Stimulated activated naive CD8-positive, alpha-beta T cell treated with anti-CD3 and anti-CD28 coated beads, Interleukin-15, Interleukin-2, amounts not matched to agents 100 ng/mL and 50 ng/mL, for 24 hours (primary cell): Measurements from ENCODE around the gene PPP4C.

Experiments
- H3K27ac Mint-ChIP-seq: one replicate; pipeline ENCODE4 v1.8.0; 2021; ENCODE audit warnings: mild to moderate bottlenecking, mixed read lengths
- H3K27me3 Mint-ChIP-seq: one replicate; pipeline ENCODE4 v1.8.0; 2021; ENCODE audit warnings: mixed read lengths
- H3K36me3 Mint-ChIP-seq: one replicate; pipeline ENCODE4 v1.8.0; 2021; ENCODE audit warnings: low read depth, mixed read lengths
- H3K4me1 Mint-ChIP-seq: one replicate; pipeline ENCODE4 v1.8.0; 2021; ENCODE audit warnings: low read depth, mixed read lengths
- H3K4me3 Mint-ChIP-seq: one replicate; pipeline ENCODE4 v1.8.0; 2021; ENCODE audit warnings: mild to moderate bottlenecking, mixed read lengths
- H3K9me3 Mint-ChIP-seq: one replicate; pipeline ENCODE4 v1.8.0; 2021; ENCODE audit warnings: mixed read lengths

Gene PPP4C

GRCh38 chr16:30084096-30084815 is 8.5 kb downstream of the PPP4C start:
- no peak overlapping the region for H3K27ac Mint-ChIP-seq
- peaks cover under 1% of the 10 kb centered on the region for H3K4me1 Mint-ChIP-seq
- H3K9me3 Mint-ChIP-seq, result no peaks in the 10 kb centered on the region
- no peak overlapping the region for H3K4me3 Mint-ChIP-seq
- H3K36me3 Mint-ChIP-seq, result peaks cover 40% of the 10 kb centered on the region
- H3K27me3 Mint-ChIP-seq, result no peaks in the 10 kb centered on the region

DNA sequence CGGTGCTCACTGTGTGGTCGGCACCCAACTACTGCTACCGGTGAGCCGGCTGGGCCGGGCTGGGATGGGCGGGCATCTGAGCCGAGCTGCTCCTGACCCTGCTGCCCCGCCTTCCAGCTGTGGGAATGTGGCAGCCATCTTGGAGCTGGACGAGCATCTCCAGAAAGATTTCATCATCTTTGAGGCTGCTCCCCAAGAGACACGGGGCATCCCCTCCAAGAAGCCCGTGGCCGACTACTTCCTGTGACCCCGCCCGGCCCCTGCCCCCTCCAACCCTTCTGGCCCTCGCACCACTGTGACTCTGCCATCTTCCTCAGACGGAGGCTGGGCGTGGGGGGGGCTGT is 9.0 kb downstream of the PPP4C start:
- H3K4me1 Mint-ChIP-seq, result peaks cover 6% of the 10 kb centered on the region
- peaks cover 34% of the 10 kb centered on the region for H3K36me3 Mint-ChIP-seq
- no peaks in the 10 kb centered on the region for H3K9me3 Mint-ChIP-seq
- no peaks in the 10 kb centered on the region for H3K27me3 Mint-ChIP-seq
- no peak overlapping the region for H3K4me3 Mint-ChIP-seq
- no peak overlapping the region for H3K27ac Mint-ChIP-seq

DNA sequence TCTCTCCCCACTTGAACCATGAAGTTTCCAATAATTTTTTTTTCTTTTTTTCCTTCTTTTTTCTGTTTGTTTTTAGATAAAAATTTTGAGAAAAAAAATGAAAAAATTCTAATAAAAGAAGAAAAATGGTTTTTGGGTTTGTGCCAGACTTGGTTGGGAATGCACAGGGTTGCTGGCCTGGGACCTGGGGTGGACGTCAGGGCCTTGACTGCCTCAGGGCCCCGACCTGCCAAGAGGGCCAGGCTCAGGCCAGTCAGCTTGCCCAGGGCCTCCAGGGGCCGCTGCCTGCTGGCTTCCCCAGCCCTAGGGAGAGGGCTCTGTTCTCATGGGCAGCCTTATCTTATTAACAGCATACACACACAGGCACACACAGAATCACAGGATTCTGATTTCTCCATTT is 9.5 kb downstream of the PPP4C start:
- peaks cover 30% of the 10 kb centered on the region for H3K36me3 Mint-ChIP-seq
- H3K27ac Mint-ChIP-seq, result no peak overlapping the region
- H3K27me3 Mint-ChIP-seq, result no peaks in the 10 kb centered on the region
- H3K9me3 Mint-ChIP-seq, result no peaks in the 10 kb centered on the region
- peaks cover 11% of the 10 kb centered on the region for H3K4me1 Mint-ChIP-seq
- no peak overlapping the region for H3K4me3 Mint-ChIP-seq

DNA sequence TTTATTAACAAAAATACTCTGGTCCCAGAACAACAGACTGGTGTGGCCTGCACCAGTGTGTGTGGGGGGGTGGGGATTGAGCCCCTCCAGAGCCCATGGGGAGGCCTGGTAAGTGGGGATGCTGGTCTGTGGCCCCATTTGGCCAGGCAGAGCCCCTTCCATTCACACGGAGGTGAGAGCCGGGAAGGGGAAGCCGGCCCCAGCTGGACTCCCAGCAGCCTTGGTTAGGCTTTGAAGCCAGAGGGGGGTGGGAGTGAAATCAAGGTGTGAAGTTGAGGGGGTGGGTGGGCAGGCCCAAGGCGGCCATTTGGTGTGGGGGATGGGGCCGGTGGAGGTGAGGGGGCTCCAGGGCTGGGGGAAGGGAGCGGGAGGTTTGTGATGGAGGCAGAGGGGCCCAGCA is 10.0 kb downstream of the PPP4C start:
- H3K27ac Mint-ChIP-seq, result no peak overlapping the region
- no peaks in the 10 kb centered on the region for H3K9me3 Mint-ChIP-seq
- no peaks in the 10 kb centered on the region for H3K27me3 Mint-ChIP-seq
- H3K4me3 Mint-ChIP-seq, result no peak overlapping the region
- peaks cover 14% of the 10 kb centered on the region for H3K4me1 Mint-ChIP-seq
- peaks cover 28% of the 10 kb centered on the region for H3K36me3 Mint-ChIP-seq

- H3K36me3 Mint-ChIP-seq, result peaks cover 28% of the 10 kb centered on the region
- H3K9me3 Mint-ChIP-seq, result no peaks in the 10 kb centered on the region
- no peaks in the 10 kb centered on the region for H3K27me3 Mint-ChIP-seq
- H3K4me1 Mint-ChIP-seq, result peaks cover 15% of the 10 kb centered on the region
- no peak overlapping the region for H3K27ac Mint-ChIP-seq
- H3K4me3 Mint-ChIP-seq, result no peak overlapping the region
Observed at GRCh38 chr16:30086291-30087140, 10.7 kb downstream of the PPP4C start.

GRCh38 chr16:30087181-30087898 is 11.5 kb downstream of the PPP4C start:
- Mint-ChIP-seq H3K36me3 (peaks cover 22% of the 10 kb centered on the region), H3K4me1 (peaks cover 20% of the 10 kb centered on the region), H3K27me3 (no peaks in the 10 kb centered on the region), H3K27ac (no peak overlapping the region), H3K9me3 (no peaks in the 10 kb centered on the region), H3K4me3 (no peak overlapping the region)

DNA sequence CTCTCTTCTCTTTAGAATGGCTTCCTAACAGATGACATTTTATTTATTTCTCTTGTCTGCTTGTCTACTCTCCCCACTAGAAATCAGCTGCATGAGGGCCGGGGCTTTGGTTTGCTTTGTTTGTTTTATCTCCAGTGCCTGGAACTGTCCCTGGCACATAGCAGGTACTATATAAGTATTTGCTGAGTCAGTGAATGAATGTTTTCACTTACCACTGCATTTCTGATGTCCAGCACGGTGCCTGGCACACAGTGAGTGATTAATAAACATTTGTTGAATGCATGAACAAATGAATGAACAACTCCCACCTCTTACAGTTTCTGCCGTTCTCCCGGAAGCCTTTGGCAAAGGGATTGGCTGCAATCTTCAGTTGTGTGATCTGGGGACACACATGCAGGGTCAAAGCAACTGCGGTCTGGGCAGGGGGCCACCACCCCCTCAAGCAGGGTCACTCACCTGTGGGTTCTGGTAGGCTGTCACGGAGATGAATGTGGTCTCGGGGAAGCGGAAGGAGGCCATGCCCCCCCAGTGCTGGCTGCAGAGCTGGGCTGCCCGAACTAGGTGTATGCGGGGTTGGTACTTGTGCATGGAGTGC is 12.5 kb downstream of the PPP4C start:
- H3K27ac Mint-ChIP-seq, result peak overlapping the region; percentile 63
- peaks cover 16% of the 10 kb centered on the region for H3K36me3 Mint-ChIP-seq
- no peaks in the 10 kb centered on the region for H3K27me3 Mint-ChIP-seq
- peaks cover 29% of the 10 kb centered on the region for H3K4me1 Mint-ChIP-seq
- H3K4me3 Mint-ChIP-seq, result no peak overlapping the region
- H3K9me3 Mint-ChIP-seq, result no peaks in the 10 kb centered on the region

DNA sequence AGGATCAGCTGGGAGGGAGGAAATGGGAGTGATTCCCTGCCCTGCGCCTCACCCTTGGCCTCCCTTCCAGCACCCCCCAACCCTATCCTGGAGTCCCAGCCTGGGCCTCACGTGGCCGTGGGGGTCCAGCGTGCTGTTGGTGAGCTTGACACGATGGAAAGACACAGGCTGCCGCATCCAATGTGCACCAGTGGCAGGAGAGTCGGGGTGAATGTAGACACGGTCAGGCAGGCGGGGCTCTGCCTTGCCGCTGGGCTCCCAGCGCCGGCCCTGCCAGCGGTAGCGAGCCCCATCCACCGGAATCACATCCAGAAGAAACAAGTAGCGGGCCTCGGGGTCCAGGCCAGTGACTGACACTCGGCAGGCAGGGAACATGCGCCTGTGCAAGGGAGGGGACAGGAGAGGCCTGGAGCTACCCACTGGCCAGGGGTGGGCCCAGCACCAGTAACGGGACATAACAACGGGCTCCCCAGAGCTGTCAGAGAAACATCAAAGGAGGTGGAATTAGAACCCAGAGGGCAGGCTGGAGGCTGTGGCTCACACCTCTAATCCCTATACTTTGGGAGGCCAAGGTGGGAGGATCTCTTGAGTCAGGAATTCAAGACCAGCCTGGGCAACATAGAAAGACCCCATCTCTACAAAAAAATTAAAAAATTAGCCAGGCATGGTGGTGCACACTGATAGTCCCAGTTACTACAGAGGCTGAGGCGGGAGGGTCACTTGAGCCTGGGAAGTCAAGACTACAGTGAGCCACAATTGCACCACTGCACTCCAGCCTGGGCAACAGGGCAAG is 13.2 kb downstream of the PPP4C start:
- Mint-ChIP-seq H3K36me3 (peaks cover 11% of the 10 kb centered on the region), H3K27ac (peak overlapping the region; percentile 63), H3K27me3 (no peaks in the 10 kb centered on the region), H3K4me1 (peaks cover 31% of the 10 kb centered on the region), H3K4me3 (no peak overlapping the region), H3K9me3 (no peaks in the 10 kb centered on the region)

DNA sequence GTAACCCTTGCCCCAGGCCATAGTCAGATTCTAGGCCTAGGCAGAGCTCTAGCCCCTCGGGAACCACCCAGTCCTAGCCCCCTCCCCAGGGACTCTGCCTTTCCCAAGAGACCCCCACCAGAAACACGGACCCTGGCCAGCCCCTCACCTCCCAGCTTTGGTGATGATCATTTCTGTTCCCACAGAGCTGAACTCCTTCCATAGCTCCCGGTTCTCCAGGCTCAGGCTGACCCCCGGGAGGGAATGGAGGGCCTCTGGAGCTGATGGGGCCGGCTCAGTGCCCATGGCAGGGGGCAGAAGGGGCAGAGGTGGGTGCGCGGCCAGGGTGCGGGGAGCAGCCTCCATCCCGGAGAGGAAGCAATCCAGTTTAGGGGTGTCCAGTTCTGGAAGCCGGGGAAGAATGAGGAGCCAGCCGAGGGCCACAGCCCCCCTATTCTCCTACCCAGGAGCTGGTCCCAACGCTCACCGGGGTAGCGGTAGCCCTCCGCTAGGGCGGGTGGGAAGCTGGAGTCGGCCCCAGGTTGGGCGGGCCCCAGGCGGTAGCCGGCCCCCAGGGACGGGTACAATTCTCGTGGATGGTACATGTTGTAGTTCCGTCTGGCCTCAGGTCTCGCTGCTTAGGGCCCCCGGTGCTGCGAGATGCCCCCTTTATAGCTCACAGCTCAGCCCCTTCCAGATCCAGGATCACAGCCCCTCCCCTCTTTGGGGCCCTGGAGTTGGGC is 15.0 kb downstream of the PPP4C start:
- Mint-ChIP-seq H3K27me3 (no peaks in the 10 kb centered on the region), H3K4me3 (peak overlapping the region; percentile 8), H3K4me1 (peaks cover 47% of the 10 kb centered on the region), H3K27ac (peak overlapping the region; percentile 45), H3K9me3 (no peaks in the 10 kb centered on the region), H3K36me3 (peaks cover 4% of the 10 kb centered on the region)

DNA sequence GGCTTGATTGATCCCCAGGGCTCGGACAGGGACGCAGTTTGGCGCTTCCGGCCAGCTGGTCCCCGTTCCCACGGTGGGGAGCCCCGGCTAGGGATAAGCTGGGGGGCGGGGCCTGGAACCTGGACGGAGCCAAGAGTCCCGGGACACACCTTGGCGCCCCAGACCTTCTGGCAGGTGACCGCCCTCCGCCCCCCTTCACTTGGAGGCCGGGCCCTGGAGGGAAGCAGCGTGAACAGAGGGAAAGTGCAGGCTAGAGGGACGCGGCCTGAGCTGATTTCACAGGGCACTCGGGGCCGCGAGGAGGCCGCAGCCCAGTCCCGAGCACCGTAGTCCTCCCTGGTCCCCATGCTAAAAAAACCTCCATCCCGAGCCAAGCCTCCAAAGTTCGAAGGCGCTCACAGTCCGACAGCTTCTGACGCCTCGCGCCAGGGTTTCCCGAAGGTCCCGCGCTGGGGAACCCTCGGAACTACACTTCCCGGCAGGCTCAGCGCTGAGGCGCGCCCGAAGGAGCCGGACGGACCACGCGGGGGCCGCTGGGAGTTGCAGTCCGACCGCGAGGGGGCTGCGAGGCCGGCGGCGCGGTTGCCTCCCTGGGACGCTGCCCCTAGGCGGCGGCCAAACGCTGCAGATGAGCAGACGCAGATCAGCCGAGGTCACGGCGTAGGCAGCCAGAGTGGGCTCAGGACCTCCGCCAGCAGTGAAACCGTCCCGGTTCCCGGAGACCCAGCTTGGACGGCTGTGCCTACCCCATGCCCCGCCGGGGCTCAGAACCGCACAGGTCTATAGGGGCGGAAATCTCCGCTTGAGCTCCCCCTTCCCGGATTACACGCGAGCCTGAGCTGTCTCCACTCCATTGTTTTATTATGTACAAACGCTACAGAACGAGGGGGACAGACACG is 15.9 kb downstream of the PPP4C start, which contains the start of gene TBX6:
Gene TBX6, minus strand, starts transcription at position 451 of the 899 bp plus-strand sequence. CDS start 731 bp downstream, outside the sequence.
- Mint-ChIP-seq H3K36me3 (peaks cover 6% of the 10 kb centered on the region), H3K27ac (peak within 1 kb of the TSS; percentile 94), H3K4me3 (peak within 1 kb of the TSS; percentile 89), H3K9me3 (peaks cover under 1% of the 10 kb centered on the region), H3K27me3 (no peaks in the 10 kb centered on the region), H3K4me1 (peaks cover 49% of the 10 kb centered on the region)

GRCh38 chr16:30092373-30093010 is 16.7 kb downstream of the PPP4C start:
- Mint-ChIP-seq H3K27me3 (no peaks in the 10 kb centered on the region), H3K9me3 (peaks cover 9% of the 10 kb centered on the region), H3K4me1 (peaks cover 51% of the 10 kb centered on the region), H3K4me3 (peak overlapping the region; percentile 89), H3K36me3 (peaks cover 14% of the 10 kb centered on the region), H3K27ac (peak overlapping the region; percentile 94)

GRCh38 chr16:30094541-30095165 is 18.9 kb downstream of the PPP4C start:
- Mint-ChIP-seq H3K36me3 (peaks cover 26% of the 10 kb centered on the region), H3K9me3 (peaks cover 21% of the 10 kb centered on the region)

More at GRCh38 chr16:30094541-30095165, 18.9 kb downstream of the PPP4C start:
- Mint-ChIP-seq H3K4me3 (peak overlapping the region; percentile 80), H3K27me3 (no peaks in the 10 kb centered on the region), H3K27ac (peak overlapping the region; percentile 80), H3K4me1 (peaks cover 49% of the 10 kb centered on the region)
